Esophagus muscularis mucosa (tissue), 4 donors: ENCODE measurements around the gene SIGLECL1.

ENCODE experiments used
- EP300 ChIP-seq: sonication (generic); formaldehyde crosslinking; IDR thresholded peaks from one replicate; pipeline ENCODE4 v1.6.1; 2017; ENCODE audit warnings: antibody characterized with exemption
- POLR2A ChIP-seq: fragments of 450-650 bp; IDR thresholded peaks from one replicate; pipeline ENCODE4 v1.6.1; 2017; ENCODE audit warnings: antibody characterized with exemption, moderate library complexity, mild to moderate bottlenecking, low read depth
- TF ChIP-seq, protein P1 (sequence below), 3 experiments: fragments of 200-600 bp in 2 of 3; fragments of 450-650 bp in 1 of 3; sonication (generic) in 2 of 3; IDR thresholded peaks; one replicate each; pipeline ENCODE4 v1.5.1; 2017 to 2019; ENCODE audit warnings: antibody characterized with exemption in 3 of 3, mild to moderate bottlenecking in 2 of 3, moderate library complexity in 1 of 3

DNA sequence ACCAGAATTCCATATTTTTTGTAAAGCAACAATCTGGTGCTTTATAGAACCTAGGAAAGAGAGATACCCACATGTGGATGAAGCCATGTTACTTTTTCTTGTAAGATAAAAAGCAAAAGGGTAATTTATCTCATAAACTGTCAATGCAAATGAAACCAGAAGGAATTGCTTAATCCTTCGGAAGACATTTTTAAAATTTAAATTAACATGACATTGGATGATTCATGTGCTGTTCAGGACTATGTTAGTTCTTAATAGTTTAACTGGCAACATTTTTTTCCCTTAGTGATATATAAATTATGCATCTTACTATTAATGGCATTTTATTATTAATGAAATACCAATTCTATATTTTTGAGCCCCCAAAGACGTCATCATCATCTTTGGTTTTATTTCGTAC is 34.8 kb downstream of the SIGLECL1 start:
- TF ChIP-seq POLR2A (no peak), EP300 (no peak)
- TF ChIP-seq, protein P1, sequence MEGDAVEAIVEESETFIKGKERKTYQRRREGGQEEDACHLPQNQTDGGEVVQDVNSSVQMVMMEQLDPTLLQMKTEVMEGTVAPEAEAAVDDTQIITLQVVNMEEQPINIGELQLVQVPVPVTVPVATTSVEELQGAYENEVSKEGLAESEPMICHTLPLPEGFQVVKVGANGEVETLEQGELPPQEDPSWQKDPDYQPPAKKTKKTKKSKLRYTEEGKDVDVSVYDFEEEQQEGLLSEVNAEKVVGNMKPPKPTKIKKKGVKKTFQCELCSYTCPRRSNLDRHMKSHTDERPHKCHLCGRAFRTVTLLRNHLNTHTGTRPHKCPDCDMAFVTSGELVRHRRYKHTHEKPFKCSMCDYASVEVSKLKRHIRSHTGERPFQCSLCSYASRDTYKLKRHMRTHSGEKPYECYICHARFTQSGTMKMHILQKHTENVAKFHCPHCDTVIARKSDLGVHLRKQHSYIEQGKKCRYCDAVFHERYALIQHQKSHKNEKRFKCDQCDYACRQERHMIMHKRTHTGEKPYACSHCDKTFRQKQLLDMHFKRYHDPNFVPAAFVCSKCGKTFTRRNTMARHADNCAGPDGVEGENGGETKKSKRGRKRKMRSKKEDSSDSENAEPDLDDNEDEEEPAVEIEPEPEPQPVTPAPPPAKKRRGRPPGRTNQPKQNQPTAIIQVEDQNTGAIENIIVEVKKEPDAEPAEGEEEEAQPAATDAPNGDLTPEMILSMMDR (IDR thresholded peaks at IDR 0.05) = no peak
